PC-3 (cell line): Measurements from ENCODE around the gene RBM25. TPM values are rescaled to one million over a fixed set of nuclear protein-coding genes. Genes with fewer than 3 reads are reported as not detected.

ENCODE experiments used
- ATAC-seq: fragments of 200-7000 bp; cut with Tn5 transposase; 2 replicates; pipeline ENCODE4 v1.9.1; 2020; ENCODE audit warnings: mild to moderate bottlenecking, moderate library complexity
- BruUV-seq: library from RNA; stranded (reverse); fragments of 400-500 nt; replicated peaks from 2 replicates; lab custom pipeline; 2021; lab: Mats Ljungman, UMichigan
- CTCF ChIA-PET: fragments of 300-600 bp; sonication (Branson Sonifier 250); formaldehyde crosslinking; loops from one replicate; lab custom pipeline; 2022; ENCODE audit warnings: antibody characterized with exemption; lab: Charles Lee
- POLR2A ChIA-PET: fragments of 300-600 bp; sonication (Branson Sonifier 250); formaldehyde crosslinking; loops from one replicate; lab custom pipeline; 2022; ENCODE audit warnings: antibody characterized with exemption; ENCODE audit not compliant: unreplicated experiment; lab: Charles Lee
- DNase-seq: peaks from one replicate; pipeline ENCODE4 v3.0.0-alpha.2; 2015
- H2AFZ ChIP-seq: fragments of 300-600 bp; sonication (generic); 2 replicates; pipeline ENCODE4 v1.6.0; 2016; ENCODE audit warnings: antibody characterized with exemption, low read length
- H3F3A ChIP-seq: fragments of 300-600 bp; sonication (generic); one replicate; pipeline ENCODE4 v1.6.0; 2017; ENCODE audit warnings: antibody characterized with exemption, low read length, control low read depth, mild to moderate bottlenecking; ENCODE audit not compliant: unreplicated experiment
- H3K27ac ChIP-seq: fragments of 300-600 bp; sonication (generic); 2 replicates; pipeline ENCODE4 v1.5.1; 2016; ENCODE audit warnings: mild to moderate bottlenecking, low read length
- H3K27me3 ChIP-seq: fragments of 300-600 bp; sonication (generic); 2 replicates; pipeline ENCODE4 v1.6.1; 2016; ENCODE audit warnings: low read length, mixed read lengths
- H3K36me3 ChIP-seq: fragments of 300-600 bp; sonication (generic); 2 replicates; pipeline ENCODE4 v1.6.1; 2016; ENCODE audit warnings: low read depth, mixed run types, low read length, mixed read lengths
- H3K4me1 ChIP-seq: fragments of 300-600 bp; sonication (generic); 2 replicates; pipeline ENCODE4 v1.5.1; 2016; ENCODE audit warnings: low read length; ENCODE audit not compliant: insufficient read depth
- H3K4me2 ChIP-seq: fragments of 300-600 bp; sonication (generic); 2 replicates; pipeline ENCODE4 v1.6.0; 2016; ENCODE audit warnings: low read length
- H3K4me3 ChIP-seq: fragments of 300-600 bp; sonication (generic); 2 replicates; pipeline ENCODE4 v1.5.1; 2016; ENCODE audit warnings: mild to moderate bottlenecking, low read length, mixed read lengths
- H3K79me2 ChIP-seq: fragments of 300-600 bp; sonication (generic); 2 replicates; pipeline ENCODE4 v1.6.1; 2017; ENCODE audit warnings: low read length, mixed read lengths
- H3K9ac ChIP-seq: fragments of 300-600 bp; sonication (generic); 2 replicates; pipeline ENCODE4 v1.6.0; 2016; ENCODE audit warnings: mild to moderate bottlenecking, low read length
- H3K9me2 ChIP-seq: fragments of 300-600 bp; sonication (generic); replicated peaks from 2 replicates; pipeline ENCODE4 v1.6.1; 2016; ENCODE audit warnings: mixed run types, low read length, mixed read lengths
- H3K9me3 ChIP-seq: fragments of 300-600 bp; sonication (generic); 2 replicates; pipeline ENCODE4 v1.6.1; 2016; ENCODE audit warnings: low read length, mixed read lengths
- H4K20me1 ChIP-seq: fragments of 300-600 bp; sonication (generic); 2 replicates; pipeline ENCODE4 v1.6.1; 2016; ENCODE audit warnings: low read length, mixed read lengths
- CTCF ChIP-seq: fragments of 300-600 bp; sonication (generic); conservative IDR thresholded peaks from 2 replicates; pipeline ENCODE4 v1.5.1; 2017; ENCODE audit warnings: antibody characterized with exemption, low read depth, mild to moderate bottlenecking, low read length
- EZH2 ChIP-seq: fragments of 300-600 bp; sonication (generic); IDR thresholded peaks from one replicate; pipeline ENCODE4 v1.6.1; 2017; ENCODE audit warnings: antibody characterized with exemption, mild to moderate bottlenecking, low read length; ENCODE audit not compliant: unreplicated experiment
- EZH2phosphoT487 ChIP-seq: fragments of 300-600 bp; sonication (generic); IDR thresholded peaks from 2 replicates; pipeline ENCODE4 v1.6.1; 2018; ENCODE audit warnings: mild to moderate bottlenecking, antibody characterized with exemption, low read length, borderline replicate concordance
- intact Hi-C: fragments of 100-400 bp; cut with micrococcal nuclease; formaldehyde crosslinking; loops from 2 replicates; pipeline ENCODE4 v1.9.0; 2023
- total RNA-seq: library from RNA; depleted of rRNA; stranded (reverse); fragments of >200 nt; gene quantifications from 2 replicates; pipeline ENCODE4 v1.2.3, GENCODE V29; 2014

Gene RBM25
- total RNA-seq, 1 experiment from 2014 or later, result 53.2 TPM

- ATAC-seq (no peak), DNase-seq (no peak)
- Histone ChIP-seq H3K27ac (no peak overlapping the region), H3K4me2 (no peak overlapping the region), H3K79me2 (peaks cover 100% of the 10 kb centered on the region), H3K36me3 (peaks cover 62% of the 10 kb centered on the region), H3K9me3 (no peaks in the 10 kb centered on the region), H3F3A (no peaks in the 10 kb centered on the region), H3K9ac (no peak overlapping the region), H3K9me2 (no peaks in the 10 kb centered on the region), H2AFZ (no peak overlapping the region), H3K4me3 (no peak overlapping the region), H3K27me3 (no peaks in the 10 kb centered on the region), H4K20me1 (peaks cover 85% of the 10 kb centered on the region), H3K4me1 (peaks cover 9% of the 10 kb centered on the region)
- ChIA-PET CTCF (no interaction called here), POLR2A (no interaction called here)
- intact Hi-C loops, result no loop called here
- TF ChIP-seq CTCF (no peak), EZH2phosphoT487 (no peak), EZH2 (no peak)
- BruUV-seq, result no TSS peak
These were observed 11.3 kb downstream of the RBM25 start for GRCh38 chr14:73069585-73069984.

GRCh38 chr14:73091044-73091443 is 32.7 kb downstream of the RBM25 start:
- Histone ChIP-seq H3K4me1 (peaks cover 6% of the 10 kb centered on the region), H3K27me3 (no peaks in the 10 kb centered on the region), H3K9me3 (no peaks in the 10 kb centered on the region), H3K9me2 (no peaks in the 10 kb centered on the region), H3K4me2 (no peak overlapping the region), H4K20me1 (peaks cover 42% of the 10 kb centered on the region), H2AFZ (no peak overlapping the region), H3K79me2 (peaks cover 72% of the 10 kb centered on the region), H3K4me3 (no peak overlapping the region), H3K27ac (no peak overlapping the region), H3F3A (no peaks in the 10 kb centered on the region), H3K9ac (no peak overlapping the region), H3K36me3 (peaks cover 71% of the 10 kb centered on the region)
- intact Hi-C loops, result no loop called here
- DNase-seq (no peak), ATAC-seq (no peak)
- ChIA-PET POLR2A (no interaction called here), CTCF (interaction anchor here (1.0 kb wide), 1 partner anchor 115 kb away, joined by 3 read pairs; no protein-coding TSS in a partner anchor)
- BruUV-seq, result no TSS peak
- TF ChIP-seq EZH2 (no peak), CTCF (no peak), EZH2phosphoT487 (no peak)

GRCh38 chr14:73097421-73097820 is 39.1 kb downstream of the RBM25 start:
- Histone ChIP-seq H3F3A (no peaks in the 10 kb centered on the region), H3K4me1 (0 out of 2 replicates have a peak, but pooled peaks cover under 1% of the 10 kb centered on the region), H3K4me2 (no peak overlapping the region), H2AFZ (no peak overlapping the region), H3K79me2 (peaks cover 37% of the 10 kb centered on the region), H3K36me3 (peaks cover 76% of the 10 kb centered on the region), H3K4me3 (no peak overlapping the region), H3K27me3 (no peaks in the 10 kb centered on the region), H4K20me1 (peaks cover 30% of the 10 kb centered on the region), H3K27ac (no peak overlapping the region), H3K9me3 (no peaks in the 10 kb centered on the region), H3K9me2 (no peaks in the 10 kb centered on the region), H3K9ac (no peak overlapping the region)
- CTCF ChIA-PET, result interaction anchor here (0.7 kb wide), 1 partner anchor 198 kb away, joined by 4 read pairs; no protein-coding TSS in a partner anchor
- intact Hi-C loops, result no loop called here
- POLR2A ChIA-PET, result interaction anchor here (0.6 kb wide), 1 partner anchor 39 kb away, joined by 3 read pairs; the partner anchor contains the start of gene RBM25
- no peak for TF ChIP-seq EZH2phosphoT487
- no peak for TF ChIP-seq CTCF
- no peak for TF ChIP-seq EZH2
- no TSS peak for BruUV-seq
- no peak for ATAC-seq
- DNase-seq, result no peak
